NCI-H748 (cell line): ENCODE results near the gene SCNM1.

Experiments
- DNase-seq: peaks from one replicate; lab custom pipeline; 2025; ENCODE audit not compliant: unreplicated experiment; lab: John Stamatoyannopoulos, UW

The SCNM1 gene, protein sequence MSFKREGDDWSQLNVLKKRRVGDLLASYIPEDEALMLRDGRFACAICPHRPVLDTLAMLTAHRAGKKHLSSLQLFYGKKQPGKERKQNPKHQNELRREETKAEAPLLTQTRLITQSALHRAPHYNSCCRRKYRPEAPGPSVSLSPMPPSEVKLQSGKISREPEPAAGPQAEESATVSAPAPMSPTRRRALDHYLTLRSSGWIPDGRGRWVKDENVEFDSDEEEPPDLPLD

DNA sequence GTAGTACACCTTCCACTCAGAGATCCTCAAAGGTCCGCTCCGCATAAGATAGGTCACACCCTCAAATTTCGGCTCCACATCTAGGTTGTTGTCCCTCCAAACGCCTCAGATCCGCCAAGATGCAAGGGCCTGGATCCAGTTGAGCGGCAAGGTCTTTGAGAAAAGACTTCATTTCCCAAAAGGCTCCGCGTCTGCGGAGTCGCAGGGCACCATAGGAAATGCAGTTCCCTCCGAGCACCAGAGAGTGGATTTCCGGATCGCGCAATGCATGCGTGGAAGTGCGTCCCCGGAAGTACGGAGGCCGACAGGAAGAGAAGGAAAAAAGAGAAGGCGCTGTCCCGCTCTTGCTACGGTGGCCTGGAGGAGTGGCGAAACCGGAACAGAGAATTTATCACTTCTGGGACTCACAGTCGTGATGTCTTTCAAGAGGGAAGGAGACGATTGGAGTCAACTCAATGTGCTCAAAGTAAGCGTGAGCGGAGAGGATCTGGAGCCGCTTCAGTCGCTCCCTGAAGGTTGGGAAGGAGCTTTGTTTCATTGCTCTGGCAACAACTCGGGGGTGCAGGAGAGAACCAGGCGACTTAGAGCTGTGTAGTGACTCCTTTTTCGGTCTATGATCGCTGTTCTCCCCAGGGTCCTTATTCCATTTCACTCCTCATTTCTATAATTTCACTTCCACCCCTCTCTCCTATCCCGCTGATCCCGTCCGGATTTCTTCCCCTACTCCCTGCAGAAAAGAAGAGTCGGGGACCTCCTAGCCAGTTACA, at the start of gene SCNM1, which contains the start of gene LYSMD1:
TSS of gene SCNM1 (plus strand) at position 407 of the 767 bp plus-strand sequence. CDS start at position 416, 9 bp downstream.
TSS of gene LYSMD1 (minus strand) at position 165 of the 767 bp plus-strand sequence. CDS start 644 bp downstream, outside the sequence.
- peak; percentile 99 for DNase-seq

DNA sequence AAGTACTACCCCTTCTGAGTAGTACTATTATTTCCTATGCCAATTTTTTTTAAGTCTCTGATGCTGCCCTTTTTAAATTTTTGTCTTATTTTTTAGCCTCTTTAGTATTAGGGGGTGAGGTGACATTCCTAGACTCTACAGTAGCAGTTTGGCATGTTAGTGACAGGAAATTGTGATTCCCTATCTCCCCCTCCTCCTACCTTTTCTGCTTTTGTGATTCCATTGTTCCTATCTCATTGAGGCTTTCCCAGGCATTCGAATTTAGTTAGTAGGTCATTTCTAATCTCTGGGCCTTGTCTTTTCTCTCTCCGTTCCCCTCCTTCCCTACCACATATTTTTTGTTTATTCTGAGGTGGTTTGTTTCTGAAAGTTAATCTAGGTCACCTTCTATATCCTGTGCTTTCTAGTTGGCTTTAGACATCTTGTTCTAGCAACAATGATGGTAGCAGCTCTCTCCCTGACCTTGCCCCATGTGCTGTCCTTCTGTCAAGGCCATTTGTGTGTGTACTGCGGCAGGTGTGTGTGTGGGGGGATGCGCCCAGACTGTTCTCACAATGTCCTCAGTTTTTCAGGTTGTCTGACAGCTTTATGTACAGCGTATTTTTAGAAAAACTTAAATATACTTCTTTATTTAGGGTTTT, 41.1 kb upstream of the SCNM1 start:
- no peak for DNase-seq

DNA sequence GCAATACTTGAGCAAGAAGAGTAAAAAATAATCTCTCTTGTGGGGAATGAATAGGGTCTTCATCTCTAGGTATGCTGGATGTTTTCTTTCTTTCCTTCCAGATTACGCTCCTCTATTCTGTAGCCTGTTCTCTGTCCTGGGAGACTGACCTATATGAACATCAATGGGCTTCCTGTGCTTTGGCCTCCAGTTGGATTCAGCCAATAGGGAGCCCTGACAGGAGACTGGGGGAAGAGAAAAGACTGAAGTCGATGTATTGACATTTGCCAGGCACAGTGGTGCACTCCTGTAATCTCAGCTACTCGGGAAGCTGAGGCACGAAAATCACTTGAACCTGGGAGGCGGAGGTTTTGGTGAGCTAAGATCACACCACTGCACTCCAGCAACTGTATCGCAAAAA, 37.1 kb upstream of the SCNM1 start:
- no peak for DNase-seq

DNA sequence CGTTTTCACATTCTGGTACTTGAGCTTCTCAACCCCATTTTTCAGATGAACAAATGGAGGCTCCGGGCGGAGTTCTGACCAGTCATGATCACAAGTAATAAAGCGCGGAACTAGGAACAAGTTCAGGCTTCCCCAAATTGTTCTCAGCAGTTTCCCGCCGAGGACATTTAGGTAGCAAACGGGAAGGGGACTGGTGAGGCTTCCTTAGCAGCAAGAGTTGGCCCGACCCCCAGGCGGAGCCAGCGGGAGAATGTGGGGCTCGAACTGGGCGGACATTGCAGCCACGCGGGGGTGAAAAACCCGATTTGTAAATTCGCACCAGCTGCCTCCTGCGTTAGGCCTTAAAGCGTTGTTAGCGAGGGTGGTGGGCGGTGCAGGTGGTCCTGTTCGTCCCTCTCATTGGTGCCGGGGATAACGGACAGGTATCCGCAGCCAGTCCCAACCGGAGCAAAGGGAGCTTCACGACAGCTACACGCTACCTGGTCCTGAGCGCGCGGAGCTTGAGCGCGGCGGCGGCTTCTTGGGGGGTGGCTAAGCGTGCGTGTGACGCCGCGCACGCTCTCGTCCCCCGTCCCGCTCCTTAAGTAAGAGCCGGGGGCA, 34.9 kb upstream of the SCNM1 start:
- DNase-seq, result peak; percentile 95

DNA sequence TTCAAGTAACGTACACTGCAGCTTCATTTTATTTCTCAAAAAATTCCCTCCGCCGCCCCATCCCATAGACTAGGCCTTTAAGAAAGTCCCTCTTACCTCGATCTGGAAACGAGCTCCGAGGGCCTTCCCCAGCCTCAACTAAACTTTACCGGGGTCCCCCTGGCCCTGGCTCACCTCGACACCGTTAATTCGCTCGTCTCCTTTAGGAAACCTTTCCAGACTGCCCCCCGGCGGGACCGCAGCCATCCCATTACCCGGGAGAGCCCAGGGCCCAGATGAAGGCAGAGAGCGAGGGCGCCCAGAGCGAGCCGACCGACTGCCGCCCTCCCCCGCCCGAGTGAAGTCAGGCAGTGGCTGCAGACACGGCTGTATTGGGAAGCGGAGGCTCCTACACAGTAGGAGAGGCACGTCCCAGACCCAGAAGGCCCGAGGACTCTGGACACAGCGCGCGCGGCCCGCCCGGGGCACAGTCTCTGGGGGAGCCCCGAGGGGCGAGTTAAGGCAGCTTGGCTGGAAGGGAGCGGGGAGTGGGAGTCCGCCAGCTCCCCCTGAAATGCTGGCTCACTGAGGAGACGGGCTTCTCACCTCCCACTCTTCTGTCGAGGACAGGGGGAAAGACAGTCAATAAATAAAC, 34.1 kb upstream of the SCNM1 start:
- peak; percentile 36 for DNase-seq

DNA sequence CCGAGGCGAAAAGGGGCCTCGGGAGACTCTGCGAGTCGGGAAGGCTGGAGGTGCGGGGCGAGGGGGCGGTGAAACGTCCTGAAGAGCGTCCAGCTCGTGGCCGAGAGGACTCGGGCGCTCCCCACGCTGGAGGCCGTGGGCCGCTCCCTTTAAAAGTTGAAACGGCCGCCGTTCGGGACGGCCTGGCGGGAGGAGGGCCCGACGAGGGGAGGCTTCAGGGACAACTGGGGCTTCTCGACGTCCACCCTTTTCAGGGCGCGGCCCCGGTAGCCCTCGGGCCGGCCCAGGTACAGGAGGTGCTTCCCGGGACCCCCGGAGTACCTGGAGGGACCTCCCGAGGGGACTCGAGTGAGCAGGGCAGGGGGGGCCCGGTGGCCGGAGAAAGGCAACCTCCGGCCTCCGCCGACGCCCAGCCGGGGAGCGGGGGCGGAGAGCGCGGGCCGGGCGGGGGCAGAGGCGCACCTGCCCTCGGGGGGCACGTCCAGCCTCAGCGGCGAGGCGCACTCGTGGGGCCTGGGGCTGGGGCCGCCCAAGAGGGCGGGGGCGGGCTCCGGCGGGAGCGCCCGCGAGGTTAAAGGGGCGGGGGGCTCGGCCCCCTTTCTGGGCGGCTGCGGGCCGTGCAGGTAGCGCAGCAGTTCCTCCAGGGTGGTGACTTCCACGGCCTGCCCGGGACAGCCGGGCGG, 33.5 kb upstream of the SCNM1 start:
- DNase-seq, result no peak

DNA sequence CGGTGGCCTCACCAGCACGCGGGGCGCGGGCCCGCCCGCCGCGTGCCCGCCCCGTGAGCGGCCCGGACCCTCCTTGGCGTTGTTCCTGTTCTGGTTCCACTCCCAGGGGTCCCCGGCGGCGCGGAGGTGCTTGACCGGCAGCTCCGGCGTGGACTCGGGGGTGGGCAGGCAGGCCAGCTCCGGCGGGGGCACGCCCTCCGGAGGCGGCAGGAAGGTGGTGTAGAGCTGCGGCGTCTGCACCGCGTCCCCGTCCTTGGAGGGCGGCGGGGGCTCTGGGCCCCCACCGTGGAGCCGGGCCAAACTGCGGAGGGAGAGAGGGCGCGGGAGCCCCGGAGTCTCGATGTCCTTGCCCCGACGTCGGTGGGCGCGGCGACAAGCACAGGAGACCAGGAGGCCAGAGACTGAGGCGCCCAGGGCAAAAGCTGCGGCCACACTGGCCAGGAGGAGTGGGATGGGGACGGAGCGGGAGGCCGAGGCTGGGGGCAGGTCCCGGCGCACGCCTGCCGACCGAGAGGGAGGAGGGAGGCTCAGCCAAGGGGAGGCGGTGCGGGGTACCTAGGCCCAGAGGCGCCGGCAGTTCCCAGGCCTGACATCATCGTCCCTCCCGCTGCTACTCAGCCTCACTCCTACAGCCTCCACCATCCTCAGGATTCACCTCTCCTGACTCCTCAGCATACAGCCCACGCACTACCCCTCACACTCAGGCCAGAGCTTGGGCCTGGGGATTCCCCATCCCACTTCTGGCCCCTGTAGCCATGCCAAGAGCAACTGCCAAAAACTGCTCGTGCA, 32.7 kb upstream of the SCNM1 start:
- DNase-seq, result no peak

DNA sequence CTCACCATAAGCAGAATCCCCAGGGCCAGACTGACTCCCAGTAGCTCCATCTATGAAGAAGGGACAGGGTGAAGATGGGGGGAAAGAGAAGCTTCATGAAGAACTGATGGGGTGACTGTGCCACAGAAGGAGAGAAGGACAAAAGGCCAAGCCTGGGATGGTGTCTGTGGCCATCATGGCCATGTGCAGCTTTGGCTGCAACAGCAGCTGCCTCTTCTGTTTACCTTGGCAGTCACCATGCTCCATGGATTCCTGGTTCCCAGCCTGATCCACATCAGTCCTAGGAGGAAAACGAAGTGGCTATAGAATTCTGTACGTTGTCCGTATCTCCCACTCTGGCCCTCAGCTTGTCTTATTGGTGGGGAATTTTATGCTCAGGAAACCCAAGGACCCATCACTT, 31.5 kb upstream of the SCNM1 start:
- no peak for DNase-seq

DNA sequence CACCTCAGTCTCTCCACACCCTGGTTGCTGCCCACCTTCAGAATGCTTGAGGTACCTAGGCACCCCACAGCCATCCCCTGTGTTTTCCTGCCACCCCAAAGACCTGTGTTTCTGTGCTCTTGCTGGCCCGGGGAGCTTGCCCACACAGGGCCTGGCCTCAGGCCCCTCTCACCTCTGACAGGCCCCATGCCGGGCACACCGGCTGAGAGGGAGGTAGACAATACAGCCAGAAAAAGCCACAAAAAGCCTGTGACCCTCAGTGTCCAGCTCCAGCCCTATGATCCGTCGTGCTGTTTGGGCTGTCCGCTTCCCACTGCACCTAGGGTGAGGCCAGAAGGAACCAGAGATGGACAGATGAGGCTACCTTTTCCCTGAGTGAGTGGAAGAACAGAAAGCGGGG, 31.0 kb upstream of the SCNM1 start:
- no peak for DNase-seq

DNA sequence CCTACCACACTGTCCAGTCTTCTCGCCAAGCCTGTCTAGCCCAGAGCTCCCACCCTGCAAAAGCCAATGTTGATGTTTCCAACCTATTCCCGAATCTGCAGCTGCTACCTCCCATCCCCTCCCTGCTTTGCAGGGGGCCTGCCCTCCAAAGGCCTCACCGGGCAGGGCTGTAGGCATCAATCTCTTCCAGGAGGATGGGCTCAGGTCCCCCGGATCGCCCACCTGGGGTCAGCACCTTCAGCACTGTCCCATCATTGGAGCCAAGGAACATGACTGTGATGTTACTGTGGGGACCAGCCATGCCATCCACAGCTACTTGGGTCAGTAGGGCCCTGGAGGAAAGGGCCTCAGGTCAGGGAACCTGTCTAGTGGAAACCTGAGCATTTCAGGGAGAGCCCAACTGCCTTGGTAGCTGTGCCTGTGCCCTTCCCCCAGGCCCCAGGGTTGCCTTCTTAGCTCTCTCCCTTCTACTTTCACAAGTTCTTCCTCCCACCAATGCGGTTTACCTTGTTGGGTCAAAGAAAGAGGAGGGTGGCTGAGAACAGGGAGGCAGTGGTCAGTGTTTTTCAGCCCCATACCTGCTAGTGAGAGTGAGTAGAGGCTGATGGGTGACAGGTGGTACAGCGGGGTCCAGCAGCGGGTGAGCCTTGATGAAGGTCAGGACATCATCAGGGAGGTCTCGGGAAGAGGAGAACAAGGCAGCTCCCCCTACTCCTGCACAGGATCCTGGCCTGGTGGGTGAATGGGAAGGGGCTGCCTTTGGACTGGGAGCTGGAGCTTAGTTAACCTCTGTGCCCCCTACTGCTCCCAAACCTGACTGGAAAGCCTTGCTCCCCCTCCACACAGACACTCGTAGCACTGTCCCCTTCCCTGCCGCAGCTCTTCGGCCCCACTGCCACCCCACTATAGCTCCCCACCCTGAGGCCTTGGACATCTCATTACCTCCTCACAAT, 30.2 kb upstream of the SCNM1 start:
- DNase-seq, result no peak

DNA sequence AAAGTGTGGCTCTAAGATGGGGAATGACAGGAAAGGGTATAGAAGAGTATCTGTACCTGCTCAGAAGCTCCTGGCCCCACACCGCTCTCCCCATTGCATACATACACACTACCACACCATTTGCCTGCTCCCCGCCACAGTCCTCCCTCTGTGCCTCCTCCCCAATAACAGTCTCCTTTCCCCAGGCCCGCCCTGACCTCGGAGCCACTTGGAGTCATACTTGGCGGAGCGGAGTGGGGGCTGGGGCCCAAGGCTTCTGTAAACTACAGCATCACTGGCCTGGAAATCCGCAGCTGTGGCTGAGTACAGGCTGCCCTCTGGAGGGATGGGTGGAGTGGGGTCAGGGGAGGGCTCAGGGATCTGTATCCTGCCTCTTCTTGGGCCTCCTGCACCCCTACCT, 28.2 kb upstream of the SCNM1 start:
- DNase-seq, result no peak

DNA sequence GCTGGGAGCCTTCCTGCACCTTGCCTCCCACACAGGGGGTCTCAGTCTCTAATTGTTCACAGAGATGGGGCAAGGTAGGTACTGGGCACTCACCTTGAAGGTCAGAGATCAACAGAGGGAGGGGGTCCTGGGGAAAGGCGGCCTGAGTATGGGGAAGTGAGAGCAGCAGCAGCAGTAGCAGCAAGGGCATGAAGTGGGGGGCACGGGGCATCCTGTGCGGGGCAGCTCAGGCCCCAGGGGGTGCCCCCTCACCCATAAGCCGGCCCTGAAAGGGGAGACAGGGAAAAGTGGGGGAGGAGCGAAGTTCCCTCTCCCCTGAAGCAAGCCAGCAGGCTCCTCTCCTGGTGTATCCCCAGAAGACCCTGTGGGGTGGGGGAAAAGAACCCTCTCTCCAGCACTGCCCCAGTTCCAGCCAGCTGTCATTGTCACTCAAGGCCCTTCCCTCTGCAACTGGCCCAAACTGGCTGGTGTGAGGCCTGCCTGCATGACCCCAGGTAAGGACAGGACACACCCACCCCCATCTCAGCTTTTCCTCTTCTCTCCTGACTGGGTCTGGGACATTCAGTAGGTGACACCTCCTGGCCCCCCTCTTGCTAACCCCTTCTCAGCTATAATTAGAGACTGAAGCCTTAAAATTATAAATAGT, 23.4 kb upstream of the SCNM1 start:
- no peak for DNase-seq

DNA sequence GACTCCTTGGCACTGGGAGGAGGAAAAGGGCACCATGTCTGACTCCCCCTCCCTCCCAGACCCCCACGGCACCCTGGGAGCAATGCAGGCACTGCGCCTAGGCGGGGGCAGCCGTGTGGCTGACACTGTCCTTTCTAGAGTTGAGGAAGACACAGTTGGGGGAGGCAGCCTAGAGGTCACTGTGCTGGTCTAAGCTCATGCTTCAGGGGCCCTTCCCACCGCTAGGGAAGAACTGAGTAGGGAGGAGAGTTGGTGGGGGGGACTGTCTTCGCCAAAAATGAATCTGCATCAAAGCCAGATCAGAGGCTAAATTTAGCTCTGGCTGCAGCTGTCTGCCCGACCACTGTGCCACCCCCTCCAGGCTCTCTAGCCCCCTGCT, 22.9 kb upstream of the SCNM1 start:
- DNase-seq, result no peak

DNA sequence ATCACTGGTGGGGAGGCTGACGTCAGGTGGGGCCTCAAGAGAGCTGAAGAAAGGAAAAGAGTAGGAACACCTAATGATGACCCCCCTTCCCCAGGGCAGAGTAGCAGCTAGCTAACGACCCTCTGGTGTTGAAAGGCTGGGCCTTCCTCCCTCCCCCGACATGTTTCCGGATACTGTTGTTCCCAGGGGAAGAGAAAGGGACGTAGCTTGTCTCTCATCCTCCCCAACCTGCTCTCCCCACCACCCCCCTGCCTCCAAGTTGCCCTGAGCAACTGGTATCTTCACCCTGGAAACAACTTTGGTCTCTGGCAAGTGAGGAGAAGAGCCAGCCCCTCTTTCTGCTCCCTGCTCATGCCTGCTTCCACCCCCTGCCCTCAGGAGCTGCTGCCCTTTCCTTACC, 22.0 kb upstream of the SCNM1 start:
- DNase-seq, result no peak

DNA sequence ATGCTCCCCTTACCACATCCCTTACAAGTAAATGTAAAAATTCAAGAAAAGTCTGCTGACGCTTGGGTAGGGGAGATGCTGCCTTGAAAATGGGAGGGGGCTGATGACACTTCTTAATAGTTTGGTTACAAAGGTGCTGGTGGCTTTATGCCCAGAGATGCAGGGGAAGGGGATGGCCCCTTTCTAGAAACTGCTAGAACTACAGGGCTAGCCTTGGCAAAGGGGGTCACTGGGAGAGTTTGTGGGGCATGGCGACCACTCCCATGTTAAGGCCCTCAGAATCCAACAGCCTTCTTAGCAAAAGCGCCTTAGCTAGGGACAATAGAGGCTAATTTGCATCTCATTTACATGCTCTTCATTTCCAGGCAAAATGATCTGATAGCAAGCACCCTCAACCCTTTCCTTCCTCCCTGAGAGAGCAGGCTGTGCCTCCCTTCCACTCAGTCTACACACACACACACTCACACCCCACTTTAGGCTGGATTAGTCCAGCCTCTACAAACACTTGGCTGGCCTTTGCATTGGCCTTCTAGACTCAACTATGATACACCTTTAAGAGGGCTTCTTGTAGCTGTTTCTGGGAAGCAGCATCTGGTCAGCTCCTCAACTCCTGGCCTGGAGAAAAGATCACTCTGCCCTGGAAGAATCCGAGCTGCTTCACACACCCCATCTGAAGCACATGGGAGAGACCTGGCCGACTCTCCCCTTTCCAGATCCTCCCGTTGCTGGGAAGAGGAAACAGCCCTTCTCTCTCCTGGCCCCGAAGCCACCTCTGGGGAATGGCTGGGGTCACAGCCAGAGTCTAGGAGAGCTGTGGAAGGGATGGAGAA, 21.3 kb upstream of the SCNM1 start:
- DNase-seq, result no peak

DNA sequence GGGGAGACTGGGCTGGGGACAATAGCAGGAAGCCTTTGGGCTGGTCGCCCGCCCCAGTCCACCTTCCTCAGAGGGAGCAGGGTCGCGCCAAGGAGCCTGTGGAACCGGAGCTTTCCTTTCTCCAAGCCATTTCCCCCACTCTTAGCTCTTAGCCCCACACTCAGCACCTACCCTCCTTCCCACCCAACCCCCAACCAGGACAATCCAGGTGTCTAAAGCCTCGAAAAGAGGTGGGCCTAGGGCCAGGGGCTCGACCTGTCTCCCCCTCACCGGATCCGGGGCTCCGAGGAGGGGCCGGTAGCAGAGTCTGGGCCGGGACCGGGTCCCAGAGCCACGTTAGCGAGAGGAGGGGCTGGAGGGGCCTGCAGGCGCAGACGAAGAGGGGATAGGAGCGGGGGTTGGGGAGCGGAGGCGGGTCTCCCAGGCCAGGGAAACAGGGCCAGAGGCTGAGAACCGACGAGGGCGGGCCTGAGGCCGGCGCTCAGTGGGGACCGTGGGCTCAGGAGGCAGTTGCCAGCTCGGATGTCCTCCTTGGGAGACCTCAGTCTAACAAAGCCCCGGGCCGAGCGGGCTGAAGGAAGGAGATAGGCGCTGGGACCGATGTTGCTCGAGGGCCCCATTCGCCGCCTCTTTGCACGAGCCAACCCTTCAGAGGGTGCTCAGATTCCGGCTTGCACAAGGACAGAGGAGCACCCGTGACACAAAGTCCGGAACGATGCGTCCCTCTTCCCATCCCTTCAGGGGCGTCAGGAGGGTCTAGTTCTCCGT, 20.5 kb upstream of the SCNM1 start:
- DNase-seq, result no peak

DNA sequence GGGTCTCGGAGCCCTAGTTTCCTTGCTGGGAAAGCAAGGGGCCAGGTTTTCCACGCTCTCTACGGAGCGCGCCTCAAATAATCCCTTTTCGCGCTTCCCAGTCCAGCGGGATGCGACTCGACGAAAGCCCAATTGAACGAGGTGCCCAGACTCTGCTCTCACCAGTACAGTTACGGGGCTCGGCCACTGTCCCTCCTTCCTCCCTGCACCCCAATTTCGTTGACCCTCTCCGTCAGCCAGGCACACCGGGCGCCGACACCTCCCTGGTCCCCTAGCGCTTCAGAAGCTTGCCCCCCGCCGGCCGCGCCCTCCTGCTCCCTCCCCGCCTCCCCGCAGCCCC, 19.9 kb upstream of the SCNM1 start:
- peak; percentile 43 for DNase-seq
